DMS114 treated with DMSO at 0.1 percent for 48 hours (cell line): ENCODE data around the gene SHC3.

Source experiments
- DNase-seq: peaks from one replicate; lab custom pipeline; 2025; ENCODE audit not compliant: unreplicated experiment; lab: John Stamatoyannopoulos, UW

SHC3 gene

DNA sequence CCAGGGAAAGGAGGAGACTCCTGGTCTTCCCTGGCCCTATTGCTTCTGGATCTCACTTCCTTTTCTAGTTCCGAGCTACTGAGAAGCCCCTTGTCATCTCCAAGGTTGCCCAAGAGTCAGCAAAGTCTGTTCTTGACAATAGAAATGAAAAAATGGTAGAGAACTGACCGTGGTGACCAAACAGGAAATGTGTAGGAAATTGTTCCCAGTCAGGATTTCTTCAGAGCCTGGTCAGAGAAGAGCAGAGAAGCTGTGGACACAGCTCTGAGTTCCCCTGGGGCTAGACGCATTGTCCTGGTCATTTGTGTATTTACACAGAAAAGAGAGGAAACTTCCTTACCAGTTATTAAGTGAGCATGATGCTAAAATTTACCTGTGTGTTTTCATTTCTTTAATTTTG, 151.7 kb downstream of the SHC3 start:
- no peak for DNase-seq

DNA sequence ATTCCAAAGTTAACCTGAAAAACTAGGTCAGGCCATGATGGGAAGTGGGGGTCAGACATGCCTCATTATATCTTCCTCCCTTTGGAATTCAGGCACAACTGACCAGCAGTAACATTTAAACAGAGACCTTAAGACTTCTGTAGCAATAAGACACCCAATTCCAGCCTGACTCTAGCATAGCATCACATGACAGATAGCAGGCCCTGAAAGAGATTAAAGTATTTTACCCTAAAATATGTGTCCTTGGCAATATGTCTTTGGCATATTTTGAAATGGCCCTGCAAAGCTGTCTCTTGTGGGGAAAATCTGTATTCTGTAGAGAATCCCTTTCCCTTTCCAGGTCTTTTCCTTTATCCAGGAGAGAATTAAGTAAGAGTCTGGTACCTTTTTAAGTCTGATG, 153.1 kb downstream of the SHC3 start:
- DNase-seq = no peak

DNA sequence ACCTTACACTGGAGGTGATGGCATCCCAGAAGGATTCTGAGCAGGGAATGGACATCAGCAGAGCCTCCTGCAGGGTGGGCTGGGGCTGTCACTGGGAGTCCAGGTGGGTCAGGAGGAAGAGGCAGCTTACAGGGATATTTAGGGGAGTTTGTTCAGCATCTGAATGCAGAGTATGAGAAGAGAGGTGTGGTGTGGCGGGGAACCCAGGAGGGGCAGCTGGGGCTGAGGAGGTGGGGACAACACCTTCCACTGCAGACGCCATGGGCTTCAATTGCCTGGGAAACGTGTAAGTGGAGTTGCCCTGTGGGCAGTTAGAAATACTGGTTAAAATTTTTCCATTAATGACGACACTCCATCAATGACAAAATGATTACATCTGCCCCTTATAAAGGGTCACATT, 153.9 kb downstream of the SHC3 start:
- no peak for DNase-seq

DNA sequence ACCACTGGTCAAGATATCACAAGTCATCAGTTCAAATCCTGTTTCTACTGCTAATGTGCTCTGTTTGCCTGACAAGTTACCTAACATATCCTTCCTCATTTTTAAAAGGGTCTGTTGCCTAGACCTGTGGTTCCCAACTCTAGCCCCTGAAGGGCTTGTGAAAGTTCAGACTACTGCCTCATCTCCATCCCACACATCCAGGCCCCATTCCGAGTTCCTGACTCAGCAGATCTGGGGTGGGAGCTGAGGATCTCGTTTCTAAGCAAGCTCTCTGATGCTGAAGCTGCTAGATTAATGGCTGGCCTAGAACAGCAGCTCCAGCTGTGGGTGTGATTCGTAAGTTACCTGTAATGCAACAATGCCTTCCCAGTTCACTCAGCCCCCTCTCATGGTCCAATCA, 154.9 kb downstream of the SHC3 start:
- no peak for DNase-seq

DNA sequence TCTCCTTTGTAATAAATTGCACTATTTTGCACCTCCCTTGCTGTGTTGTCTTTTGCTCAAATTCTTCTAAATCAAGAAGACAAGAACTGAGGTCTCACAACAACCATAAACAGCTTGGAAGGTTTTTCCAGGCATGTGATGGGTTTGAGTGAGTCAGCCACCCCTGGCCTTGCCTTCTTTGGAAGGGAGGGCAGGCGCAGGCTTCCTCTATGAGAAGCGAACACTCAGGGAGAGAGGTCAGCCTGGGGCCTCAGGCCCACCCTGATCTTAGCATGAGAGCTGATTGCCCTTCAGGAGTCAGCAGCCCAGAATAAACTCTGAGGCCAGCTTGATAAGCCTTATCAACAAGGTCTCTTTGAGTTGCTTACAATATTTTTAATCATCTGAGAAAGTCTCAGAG, 155.7 kb downstream of the SHC3 start:
- DNase-seq = no peak

DNA sequence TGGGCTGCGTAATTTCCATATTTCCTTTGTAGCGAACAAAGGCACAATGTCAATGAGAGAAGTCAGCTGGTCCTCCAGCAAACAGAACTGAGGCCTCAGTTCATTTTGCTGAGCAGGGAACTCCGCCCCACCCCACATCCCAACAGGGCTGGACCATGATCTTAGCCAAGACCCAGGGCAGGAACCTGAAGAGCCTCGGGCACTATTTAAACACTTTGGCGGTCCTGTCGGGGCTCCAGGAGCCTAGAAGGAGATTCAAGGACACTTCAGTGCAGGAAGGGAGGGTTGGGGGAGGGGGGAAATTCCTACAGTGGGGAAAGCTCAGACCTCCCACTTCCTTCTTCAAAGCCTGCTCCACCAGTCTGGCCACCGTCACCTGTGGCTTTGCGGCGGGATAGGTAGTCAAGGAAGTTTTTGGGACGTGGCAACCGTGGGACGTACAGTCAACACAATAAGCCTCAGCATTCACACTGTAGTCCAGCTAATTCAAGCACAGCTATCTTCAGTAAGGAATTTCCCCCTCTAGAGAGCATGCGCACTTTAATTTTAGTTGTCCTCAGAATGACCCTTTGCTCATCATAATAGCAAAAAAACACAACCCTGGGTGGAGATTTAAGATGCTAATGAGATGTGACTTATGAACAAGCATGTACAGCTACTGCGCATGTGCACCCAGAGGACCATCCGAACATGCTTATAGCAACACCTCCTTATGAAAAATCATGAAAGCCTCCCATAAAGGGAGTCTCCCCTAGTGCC, 156.4 kb downstream of the SHC3 start:
- no peak for DNase-seq

DNA sequence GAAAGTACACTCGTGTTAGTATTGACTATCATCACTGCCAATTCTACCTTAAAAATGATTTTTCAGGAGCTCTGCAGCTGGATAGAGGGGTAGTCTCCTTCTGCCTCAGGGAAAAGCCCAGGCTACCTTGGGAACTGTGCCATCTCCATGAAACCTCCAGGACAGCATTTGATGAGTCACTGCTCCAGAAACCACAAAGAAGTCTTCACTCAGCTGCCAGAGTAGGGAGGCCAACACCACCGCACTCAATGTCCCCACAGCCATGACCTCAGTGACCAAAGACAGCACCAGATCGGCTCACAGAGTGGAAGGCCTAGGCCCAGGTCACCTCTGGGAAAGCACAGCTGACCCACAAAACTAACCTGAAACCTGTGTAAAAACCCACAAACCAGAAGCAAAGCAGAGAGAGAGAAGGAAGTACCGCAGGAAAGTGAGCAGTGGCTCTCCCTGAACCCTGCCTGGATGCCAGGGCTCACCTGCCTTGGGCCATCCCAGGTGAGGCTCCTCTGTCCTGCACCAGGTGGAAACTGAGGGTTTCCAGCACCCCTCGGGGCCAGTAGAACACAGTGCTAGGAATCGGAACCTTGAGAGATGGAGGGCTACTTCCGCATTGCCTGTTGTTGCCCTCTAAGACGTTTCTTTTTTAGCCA, 157.3 kb downstream of the SHC3 start:
- no peak for DNase-seq

DNA sequence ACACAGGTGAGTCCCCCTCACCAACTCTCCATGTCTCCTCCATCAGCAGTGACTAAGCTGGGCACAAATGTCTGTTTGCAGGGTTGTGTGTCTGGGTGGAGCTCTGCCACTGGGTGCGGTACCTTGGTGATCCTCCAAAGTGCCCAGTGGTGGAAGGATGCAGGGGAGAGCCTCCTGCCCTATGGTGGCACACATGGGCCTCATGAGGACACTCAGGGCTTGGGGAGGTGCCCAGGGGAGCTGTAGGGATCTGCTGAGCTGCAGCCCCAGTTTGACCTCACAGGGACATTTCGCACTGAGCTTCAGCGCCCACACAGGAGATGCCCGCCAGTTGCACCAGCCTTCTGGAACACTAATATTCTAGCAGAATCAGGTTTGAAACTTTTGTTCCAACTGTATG, 157.9 kb downstream of the SHC3 start:
- no peak for DNase-seq

DNA sequence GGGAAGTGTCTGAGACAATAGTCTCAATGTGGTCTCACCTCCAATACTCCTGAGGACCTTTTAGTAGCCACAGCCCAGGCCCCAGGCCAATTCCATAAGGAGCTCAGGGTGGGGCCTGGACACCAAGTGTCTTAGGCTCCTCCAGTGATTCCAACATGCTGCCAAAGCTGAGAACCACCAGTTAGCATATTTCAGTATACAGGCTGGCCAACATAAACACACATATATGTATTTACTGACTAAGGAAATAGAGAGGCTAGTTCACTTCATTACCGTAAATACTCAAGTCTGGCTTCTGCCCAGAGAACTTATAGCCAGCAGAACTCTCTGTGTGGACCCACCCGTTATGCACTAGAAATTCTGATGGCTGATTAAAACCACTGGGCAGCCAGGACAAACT, 163.3 kb downstream of the SHC3 start:
- DNase-seq = no peak

DNA sequence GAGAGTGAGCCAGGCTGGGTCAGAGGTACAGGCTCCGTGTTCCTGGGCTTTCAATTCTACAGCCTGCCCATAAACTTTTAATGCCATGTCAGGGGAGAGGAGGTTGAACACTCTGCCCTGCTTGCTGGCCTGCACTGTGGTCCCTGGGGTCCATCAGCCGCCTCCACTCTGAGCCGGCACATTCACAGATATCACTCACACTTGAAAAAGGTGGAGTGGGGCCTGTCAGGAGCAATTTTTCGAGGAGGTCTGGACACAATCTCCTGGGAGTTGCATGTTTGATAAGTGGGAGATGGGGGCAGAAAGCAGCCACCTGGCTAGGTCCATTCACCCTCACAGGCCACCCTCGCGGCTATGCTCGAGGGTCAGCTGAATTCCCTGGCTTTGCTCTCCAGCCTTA, 164.5 kb downstream of the SHC3 start:
- DNase-seq = no peak

DNA sequence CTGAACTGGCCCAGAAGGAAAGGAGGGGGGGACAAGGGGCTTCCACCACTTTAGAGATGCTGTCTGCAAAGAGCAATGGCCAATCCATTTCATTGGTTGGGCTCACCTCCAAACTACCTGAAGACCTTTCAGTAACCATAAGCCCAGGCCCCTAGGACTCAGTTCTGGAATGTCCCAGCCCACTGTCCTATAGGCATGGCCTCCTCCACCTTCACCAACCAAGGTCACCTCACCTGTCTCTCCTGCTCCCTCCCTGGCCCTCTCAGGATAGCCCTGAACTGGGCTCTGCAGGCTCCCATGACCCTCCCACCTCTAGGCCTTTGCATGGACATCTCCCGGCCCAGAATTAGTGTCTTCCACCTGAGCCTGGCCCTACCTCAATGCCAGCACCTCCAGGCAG, 165.0 kb downstream of the SHC3 start:
- DNase-seq = no peak

DNA sequence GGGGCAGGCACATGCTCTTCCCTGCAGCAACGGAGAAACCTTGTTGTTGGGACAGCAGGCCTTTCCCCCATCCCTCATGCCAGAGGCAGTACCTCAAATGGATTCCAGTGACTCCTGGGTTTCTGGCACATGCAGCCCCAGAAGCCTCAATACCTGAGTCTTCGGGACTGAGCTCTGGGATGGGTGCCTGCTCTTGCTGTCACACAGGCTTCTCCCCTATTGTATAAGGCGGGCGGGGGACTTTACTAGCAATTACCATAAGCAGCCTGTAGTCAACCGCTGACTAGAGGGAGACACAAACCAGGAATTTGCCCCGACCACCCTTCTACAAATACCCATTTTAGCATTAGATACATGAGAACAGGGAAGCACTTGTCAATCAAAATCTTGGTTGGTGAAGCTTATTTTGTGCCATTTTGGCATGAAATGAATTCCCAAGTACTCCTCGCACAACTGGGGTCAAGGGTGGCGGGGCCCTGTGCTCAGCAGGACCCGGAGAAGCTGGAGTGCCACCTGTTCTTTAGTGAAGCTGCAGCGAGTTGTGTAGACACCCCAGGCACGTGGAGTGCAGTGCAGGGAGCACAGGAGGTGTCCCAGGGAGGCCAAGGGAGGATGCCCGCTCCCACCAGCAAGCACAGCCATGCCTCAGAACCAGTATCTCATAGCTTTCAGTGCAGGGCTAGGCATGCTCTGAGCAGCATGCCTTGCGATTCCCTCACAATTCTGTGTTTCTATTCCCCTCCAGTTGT, 166.2 kb downstream of the SHC3 start:
- DNase-seq = no peak

DNA sequence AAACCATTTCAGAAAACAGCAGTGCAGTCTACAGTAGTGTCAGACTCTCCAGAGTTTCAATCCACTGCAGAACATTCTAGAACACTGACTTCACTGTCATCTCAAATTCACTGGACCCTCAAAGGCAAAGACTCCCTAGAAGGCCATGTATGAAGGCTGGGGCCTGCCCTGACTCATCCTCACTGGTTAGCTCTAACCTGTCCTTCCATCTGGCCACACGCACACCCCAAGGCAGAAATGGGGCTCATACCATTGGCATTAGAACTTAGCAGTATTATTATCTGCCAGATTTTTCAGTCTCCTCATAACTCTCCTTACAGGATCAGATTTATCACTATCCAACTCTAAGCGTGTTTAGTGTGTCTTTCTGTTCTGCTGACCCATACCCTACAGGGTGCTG, 166.9 kb downstream of the SHC3 start:
- DNase-seq = no peak

DNA sequence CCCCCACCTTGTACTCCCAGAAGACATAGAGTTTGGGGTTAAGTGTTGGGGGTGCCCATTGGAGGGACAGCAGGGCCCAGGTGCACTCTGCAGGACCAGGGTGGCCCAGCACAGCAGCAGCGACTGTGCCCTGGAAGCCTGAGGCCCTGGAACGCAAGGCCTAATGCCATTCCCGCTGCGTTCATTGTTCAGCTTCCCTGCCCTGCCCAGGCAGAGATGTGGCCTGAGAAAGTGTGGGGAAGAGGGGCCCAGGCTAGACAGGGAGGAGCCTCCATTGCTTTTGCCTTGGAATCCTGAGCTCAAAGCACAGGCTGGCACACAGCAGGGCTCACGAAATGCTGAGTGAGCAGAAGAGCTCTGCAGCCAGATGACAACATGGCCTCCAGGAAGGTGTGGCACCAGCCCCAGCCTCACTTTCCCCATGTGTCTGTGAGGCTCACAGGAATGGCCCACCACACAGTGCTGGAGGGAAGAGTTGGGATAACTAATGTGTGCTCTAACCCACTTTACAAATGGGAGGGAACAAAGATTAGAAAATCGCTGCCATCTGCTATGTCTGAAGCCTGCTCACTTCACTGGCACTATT, 168.0 kb downstream of the SHC3 start:
- no peak for DNase-seq

DNA sequence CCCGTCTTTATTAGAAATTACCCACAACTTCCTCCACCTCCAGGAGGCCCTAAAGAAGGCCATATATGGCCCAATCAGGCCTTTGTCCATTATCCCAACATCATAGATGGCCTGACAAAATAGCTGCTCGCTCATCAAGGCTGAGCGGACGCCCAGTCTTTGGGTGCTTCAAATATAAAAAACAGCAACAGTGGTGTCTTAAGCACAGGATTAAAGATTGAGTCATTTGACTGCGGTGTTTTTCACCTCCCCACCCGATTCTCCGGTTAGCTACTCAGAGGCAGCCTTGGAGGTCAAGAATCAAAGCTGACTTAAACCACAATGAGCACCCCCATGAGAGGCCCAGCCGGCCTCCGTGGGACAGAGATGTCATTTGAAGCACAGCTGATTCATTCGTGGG, 168.6 kb downstream of the SHC3 start:
- no peak for DNase-seq

DNA sequence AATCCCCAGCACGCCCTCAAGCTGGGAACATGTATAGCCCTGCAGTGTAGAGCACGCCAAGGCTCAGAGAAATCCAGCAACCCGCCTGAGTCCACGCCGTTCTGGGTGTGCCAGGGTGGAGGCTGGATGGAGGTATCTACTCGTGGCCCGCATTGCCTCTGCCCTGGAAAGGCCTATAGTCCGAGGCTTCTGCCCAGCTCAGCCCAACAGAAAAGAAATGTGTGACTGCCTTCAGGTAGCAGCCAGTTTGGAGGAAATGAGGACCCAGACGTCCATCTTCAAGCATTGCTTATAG, 169.1 kb downstream of the SHC3 start:
- DNase-seq = no peak

DNA sequence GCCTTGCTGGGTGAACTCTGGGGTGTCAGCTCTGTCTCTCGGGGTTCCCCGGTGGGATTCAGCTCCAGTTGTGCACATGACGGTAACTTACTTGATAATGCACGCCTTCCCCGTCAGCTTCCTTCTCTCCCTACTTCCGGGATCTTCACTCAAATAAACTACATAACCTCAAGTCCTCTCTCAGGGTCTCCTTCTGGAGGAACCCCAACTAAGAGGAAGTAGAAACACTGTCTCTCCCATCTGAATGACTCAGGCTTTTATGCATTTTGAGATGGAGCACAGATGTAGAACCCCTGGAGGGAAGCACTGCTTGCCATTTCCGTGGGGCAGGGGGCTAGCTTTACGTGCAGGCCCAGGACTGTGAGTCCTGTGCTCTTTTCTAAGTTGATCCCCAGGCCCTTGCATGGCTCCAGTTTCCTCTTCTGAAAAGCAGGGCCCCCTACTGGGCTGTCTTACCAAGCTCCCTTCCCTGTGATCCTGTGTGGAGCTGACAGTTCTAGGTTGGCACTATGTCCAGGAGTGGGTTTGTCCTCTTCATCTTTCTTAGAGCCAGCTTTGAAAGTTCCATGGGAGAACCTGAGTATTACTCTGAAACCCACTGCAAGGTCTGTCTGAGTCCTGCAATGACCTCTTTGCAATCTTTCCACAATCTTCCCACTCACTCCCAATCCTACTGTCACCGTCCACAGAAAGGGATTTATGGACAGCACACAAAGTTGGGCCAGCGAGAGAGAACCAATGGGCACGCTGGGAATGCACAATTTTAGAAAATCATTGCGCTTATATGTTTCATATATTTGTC, 169.7 kb downstream of the SHC3 start:
- no peak for DNase-seq

DNA sequence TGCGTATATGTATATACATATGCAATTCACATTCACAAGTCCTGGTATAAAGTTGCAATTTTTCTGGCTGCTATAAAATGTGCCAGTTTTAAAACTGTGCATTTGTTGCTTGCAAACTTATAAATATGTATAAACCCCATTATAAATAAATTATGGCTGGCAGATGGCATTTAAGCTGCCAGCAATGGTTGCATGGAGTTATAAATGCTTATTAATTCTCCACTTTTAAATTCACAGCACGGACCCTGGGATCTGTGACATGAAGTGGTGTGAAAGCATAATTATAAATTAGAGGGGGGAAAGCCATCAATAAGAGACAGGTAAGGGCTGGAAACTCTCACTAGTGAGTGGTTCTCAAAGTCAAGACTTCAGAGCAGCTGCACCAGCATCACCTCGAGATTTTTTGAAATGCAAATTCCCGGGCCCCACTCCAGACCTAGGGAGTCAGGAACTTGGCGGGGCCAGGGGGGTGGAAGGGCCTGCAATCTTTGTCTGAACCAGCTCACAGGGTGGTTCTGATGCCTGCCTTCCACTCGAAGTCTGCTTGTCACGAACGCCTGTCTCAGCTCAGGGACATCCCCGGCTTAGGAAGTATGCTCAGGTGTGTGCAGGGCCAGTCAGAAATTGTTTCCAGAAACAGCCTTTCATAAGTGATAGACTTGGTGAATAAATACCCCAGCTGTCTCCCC, 170.4 kb downstream of the SHC3 start:
- no peak for DNase-seq

DNA sequence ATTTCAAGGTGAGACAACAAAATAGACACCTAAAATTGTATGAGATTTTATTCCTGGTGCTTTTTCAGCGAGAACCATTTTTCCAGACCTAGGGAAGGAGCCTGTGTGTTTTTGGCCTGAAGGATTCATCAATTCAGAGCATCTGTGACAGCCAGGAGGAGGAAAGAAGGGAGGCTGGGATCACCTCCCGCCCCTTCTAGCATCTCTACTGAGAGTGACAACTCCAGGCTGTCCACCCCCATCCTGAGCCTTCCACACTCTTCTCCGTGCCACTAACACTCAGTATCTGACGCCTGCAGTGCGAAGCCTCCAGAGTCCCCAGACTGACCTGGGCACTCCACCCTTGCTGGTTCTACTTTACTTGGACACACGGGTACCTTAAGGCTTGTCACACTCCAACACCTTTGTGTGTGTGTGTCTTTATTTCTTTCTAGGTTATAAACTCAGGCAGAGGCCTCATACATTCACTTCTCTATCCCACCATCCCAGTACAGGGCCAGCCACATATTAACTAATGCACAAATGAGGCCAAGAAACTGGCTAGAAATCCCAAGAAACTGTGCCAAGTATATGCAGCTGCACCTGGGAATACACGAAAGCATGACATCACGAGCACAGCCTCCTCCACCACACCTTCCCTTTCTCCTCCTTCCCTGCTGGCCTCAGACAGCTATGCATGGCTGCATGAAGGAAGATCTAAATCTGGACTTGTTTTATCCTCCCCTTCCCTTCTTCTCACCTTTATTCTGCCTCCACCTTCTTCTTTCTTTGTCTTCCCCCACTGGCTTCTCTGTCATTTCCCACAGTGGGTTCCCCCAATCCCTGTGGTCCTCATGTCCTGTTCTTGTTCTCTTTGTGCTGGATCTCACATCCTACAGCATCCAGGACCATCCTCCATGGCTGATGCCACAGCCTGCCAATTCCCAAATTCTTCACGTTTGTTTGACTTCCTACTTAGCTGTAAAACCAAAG, 171.3 kb downstream of the SHC3 start:
- no peak for DNase-seq

DNA sequence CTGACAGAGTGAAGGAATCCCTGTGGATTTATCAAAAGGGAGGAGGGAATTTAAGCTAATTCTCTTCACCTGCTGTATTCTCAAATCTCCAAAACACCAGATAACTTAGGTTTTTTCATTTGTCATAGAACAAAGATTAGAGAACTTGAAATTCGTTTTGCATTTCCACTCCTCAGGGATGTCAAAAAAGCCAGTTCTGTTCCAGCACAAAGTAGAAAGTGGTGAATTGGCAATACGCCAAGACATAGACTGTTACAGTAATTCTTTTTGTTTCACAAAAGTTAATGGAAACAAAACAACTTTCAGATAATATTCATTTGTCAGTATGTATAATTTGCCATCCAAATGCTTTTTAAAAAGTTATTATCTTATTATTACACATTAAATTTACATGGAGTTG, 172.4 kb downstream of the SHC3 start:
- DNase-seq = no peak
